HS-27A (cell line): ENCODE results near the gene TDRD10.
"Not testable (repeated sequence)": the region's sequence is repeated elsewhere in the genome, so short reads cannot be mapped to it uniquely, and the experiment has no call there.

Experiments
- DNase-seq: peaks from one replicate; pipeline ENCODE4 v3.0.0-alpha.2; 2012; ENCODE audit warnings: low read depth, missing footprints

Gene TDRD10

DNA sequence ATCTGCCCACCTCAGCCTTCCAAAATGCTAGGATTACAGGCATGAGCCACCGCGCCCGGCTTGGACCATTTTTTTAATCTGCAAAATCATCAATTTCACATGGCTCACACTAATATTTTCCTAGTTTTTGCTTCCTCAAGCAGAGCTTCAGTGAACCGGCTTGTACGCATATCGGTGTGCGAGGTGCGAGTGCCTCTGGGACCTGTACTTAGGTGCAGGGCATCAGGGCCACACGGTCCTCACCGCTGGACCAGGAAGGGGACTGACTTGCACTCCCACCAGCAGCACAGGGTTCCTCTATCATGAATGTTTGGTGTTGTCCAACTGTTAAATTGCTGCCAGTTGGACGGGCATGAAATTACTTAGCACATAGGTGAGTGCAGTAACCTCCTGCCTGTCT lies 15.6 kb downstream of the TDRD10 start:
- no peak for DNase-seq

DNA sequence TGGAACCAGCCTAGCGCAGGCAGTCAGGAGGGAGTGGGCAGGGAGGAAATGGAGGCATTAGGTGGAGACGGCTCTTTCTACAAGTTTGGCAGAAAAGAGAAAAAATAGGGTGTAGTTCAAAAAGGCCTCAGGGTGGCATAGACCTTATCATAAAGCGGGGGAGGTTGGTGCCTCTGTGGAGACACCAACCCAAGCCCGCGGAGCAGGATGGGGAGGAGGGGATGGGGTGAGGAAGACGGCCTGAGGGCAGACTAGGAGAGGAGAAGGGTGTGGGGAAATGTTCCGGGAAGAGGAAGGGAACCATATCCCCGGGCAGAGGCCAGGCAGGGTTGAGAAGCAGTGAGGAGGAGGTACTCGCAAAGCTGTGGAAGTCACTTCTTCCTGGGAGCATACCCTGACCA lies 17.6 kb downstream of the TDRD10 start:
- no peak for DNase-seq

DNA sequence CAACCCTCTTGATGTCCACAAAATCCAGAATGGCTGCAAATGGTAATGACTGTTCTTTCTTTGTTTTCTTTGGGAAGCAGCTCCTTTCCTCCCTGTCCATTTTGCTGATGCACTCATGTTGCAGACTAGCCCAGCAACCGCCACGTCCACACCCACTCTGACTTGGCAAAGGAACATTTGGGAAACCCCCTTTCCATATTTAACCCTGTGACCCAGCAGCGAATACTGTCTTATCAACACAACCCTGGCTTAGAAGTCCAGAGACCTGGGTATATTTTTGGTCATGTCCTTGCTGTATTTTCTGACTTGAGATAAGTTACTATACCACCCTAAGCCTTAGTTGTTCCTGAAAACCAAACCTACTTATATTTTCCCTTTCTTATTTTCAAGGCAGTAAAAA lies 18.3 kb downstream of the TDRD10 start:
- no peak for DNase-seq

GRCh38 chr1:154521695-154522094 lies 19.7 kb downstream of the TDRD10 start:
- DNase-seq: no peak

DNA sequence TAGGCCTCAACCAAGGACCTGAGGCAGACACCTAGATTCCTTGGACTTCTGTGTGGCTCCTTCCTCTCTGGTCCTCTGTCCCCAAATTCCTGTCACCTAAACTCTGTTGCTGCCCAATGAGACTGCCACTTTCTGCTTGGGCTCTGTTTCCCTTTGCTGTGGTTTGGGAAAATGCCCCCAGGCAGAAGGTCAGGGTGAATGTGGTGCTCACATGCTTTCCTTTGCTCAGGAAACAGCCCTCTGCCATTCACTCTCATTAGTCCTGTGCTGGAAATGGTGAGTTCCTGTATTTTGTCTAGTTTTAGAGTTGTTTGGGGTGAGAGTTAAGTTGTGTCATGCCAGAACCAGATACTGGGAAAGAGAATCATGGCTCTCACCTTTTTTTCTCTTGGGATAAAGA lies 22.9 kb downstream of the TDRD10 start:
- no peak for DNase-seq

- no peak for DNase-seq
Measured at GRCh38 chr1:154527192-154527591, 25.2 kb downstream of the TDRD10 start.

DNA sequence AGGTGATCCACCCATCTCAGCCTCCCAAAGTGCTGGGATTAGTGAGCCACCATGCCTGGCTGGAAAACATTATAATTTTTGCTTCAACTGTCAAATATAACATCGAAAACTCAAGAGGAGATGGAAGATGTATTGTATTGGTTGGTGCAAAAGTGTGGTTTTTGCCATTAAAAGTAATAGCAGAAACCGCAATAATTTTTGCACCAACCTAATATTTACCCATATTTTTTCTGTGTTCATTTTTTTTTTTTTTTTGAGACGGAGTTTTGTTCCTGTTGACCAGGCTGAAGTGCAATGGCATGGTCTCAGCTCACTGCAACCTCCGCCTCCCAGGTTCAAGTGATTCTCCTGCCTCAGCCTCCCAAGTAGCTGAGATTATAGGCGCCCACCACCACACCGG lies 27.3 kb downstream of the TDRD10 start:
- DNase-seq: no peak

DNA sequence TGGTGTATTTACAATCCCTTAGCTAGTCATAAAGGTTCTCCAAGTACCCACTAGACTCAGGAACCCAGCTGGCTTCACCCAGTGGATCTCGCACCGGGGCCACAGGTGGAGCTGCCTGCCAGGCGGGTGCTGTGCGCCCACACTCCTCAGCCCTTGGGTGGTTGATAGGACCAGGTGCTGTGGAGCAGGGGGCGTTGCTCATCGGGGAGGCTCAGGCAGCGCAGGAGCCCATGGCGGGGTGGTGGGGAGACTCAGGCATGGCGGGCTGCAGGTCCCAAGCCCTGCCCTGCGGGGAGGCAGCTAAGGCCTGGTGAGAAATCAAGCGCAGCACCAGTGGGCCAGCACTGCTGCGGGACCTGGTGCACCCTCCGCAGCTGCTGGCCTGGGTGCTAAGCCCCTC lies 29.9 kb downstream of the TDRD10 start:
- DNase-seq: not testable (repeated sequence)

GRCh38 chr1:154533952-154534844 lies 32.2 kb downstream of the TDRD10 start:
- no peak for DNase-seq

- no peak for DNase-seq
Measured at GRCh38 chr1:154536570-154536969, 34.6 kb downstream of the TDRD10 start.

DNA sequence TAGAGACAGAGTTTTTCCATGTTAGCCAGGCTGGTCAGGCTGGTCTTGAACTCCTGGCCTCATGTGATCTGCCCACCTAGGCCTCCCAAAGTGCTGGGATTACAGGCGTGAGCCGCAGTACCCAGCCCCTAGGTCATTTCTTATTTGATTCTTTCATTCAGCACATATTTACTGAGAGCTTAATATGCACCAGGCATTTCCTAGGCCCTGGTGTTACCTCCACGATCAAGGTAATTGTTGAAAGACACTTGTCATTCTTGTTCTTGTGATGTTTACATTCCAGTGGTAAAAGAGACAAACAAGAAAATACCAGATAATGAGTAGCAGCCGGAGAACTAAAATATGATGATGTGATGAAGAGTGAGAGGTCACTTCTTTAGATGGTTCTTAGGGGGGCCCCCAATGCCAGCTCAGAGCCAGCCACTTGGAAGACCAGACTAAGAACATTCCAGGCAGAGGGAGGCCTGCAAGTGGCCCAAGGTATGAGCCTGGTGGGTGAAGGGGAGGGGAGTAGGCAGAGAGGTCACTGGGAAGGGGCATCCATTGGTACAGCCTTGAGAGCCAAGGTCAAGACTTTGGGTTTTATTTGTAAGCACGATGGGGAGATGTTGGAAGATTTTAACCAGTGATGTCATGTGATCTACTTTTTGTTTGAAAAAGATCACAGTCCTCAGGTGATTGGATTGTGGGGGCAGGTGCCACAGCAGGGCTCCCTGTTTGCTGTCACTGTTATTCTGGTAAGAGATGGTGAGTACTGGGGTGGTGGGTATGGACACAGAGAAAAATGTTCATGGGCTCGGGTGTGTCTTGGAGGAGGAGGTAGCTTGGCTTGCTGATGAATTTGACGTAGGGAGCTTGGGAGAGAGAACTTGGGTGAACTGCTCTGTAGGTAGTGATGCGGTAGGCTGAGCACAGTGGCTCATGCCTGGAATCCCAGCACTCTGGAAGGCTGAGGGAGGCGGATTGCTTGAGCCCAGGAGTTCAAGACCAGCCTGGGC lies 37.8 kb downstream of the TDRD10 start:
- DNase-seq: no peak

GRCh38 chr1:154541231-154541630 lies 39.2 kb downstream of the TDRD10 start:
- no peak for DNase-seq

DNA sequence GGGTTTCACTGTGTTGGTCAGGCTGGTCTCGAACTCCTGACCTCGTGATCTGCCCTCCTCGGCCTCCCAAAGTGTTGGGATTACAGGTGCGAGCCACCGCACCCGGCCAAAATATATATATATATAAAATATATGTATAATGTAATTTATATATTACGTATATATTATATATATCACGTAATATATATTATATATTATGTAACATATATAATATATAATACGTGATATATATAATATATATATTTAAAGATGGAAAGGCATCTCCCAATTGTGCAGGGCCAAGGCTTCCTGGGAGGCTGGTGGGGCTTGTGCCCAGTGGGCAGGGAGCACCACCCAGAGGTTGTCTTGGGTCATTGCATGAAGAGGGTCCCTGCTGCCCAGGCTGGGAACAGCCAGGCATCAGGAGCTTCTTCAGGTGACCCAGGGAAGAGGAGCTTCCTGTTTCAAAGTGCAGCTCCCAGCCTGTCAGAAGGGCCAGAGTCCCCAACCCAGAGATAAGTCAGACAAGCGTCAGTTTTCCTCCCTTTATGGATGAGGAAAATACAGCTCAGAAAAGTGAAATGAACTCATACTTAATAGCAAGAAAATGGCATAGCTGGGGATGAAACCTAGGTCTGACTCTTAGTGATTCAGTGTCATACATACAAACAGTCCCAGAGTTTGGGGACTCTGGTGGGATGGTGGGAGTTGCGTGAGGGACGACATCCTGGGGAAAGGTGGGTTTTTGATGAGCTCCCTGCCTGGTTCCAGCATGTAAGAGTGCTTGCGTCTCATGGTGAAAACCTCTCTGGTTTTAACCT lies 44.4 kb downstream of the TDRD10 start:
- no peak for DNase-seq

DNA sequence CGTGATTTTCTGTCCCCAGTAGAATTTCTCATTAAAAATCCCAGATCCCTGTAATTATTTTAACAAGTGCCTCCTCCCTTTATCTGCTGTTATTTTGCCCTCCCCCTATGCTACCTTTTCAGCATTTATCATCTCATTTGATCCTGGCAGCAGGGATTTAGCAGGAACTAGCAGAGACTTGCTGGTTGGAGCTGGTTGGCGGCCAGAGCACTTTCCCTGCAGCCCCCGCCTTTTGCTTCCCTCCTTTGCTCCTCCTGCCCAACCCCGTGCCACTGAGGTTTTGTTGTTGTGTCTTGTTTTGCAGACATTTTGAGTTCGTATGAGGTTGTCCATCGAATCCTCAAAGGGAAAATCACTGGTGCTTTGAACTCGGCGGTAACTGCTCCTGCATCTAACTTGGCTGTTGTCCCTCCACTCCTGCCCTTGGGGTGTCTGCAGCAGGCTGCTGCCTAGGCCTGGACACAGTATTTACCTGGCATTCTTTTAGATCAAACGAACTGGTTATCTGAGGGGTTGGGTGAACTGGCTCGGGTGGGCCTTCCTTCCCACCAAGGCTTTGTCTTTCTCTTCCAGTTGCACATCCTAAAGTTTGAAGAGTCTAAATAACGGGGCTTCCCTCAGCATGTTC lies 45.2 kb downstream of the TDRD10 start:
- DNase-seq: no peak

GRCh38 chr1:154548028-154548427 lies 46.0 kb downstream of the TDRD10 start:
- DNase-seq: no peak

GRCh38 chr1:154549202-154549770 lies 47.3 kb downstream of the TDRD10 start:
- DNase-seq: no peak

- DNase-seq: no peak
Measured at GRCh38 chr1:154550070-154550469, 48.1 kb downstream of the TDRD10 start.

DNA sequence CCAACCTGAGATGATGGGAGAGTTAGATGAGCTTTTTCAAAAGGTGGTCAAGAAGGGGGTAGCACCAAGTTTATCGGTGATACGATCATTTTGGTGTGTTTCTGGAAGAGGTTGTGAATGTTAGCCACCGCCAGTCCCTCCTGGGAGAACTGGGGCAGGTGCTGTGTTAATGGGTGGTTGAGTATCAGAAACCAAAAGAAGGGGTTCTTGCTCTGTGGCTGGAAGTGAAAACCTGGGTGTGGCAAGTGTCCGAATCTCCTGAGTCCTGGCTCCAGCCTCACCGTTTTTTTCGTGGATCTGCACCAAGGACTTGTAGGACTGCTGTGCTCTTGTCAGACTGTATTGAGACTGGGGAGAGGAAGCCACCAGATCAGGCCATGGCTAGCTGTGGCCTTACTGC lies 48.6 kb downstream of the TDRD10 start:
- no peak for DNase-seq

GRCh38 chr1:154551474-154551873 lies 49.5 kb downstream of the TDRD10 start:
- no peak for DNase-seq

DNA sequence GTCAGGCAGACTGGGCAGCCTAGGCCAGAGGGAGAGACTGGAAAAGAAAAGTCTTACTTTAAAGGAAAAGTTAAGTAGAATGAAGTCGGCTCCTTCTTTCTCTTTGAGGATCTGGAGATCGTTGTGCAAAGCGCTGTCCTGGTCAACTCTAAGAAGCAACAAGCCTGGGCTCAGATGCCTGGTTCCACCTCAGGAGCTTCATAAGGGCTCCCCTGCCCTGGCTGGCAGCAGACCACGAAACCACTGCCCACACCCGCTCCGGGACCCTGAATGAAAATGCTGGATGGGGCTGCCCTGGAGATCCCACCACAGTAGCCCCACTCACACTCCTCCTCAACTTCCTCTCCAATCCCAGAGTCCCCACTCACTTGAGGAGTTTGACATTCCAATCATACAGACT lies 50.0 kb downstream of the TDRD10 start:
- no peak for DNase-seq
